K562 (cell line): ENCODE results near the gene SFRP5. TPM values are rescaled to one million over a fixed set of nuclear protein-coding genes. Genes with fewer than 3 reads are reported as not detected.

Experiments
- ARID3A ChIP-seq: IDR thresholded peaks from 2 replicates; pipeline ENCODE4 v1.6.1; 2012; ENCODE audit warnings: low read depth, low read length, improper control_type of control experiment, borderline replicate concordance
- ATF1 ChIP-seq, 2 experiments: fragments of 450-650 bp in 1 of 2; IDR thresholded peaks; 2 replicates each; pipeline ENCODE4 v1.6.1; 2016; ENCODE audit warnings: missing compliant biosample characterization in 1 of 2, missing genetic modification characterization in 1 of 2
- BACH1 ChIP-seq: fragments of 200-800 bp; sonication (Bioruptor generic); IDR thresholded peaks from 2 replicates; pipeline ENCODE4 v1.6.1; 2016; ENCODE audit warnings: missing genetic modification characterization, missing compliant biosample characterization
- CBFB ChIP-seq: sonication (generic); formaldehyde crosslinking; IDR thresholded peaks from 2 replicates; pipeline ENCODE4 v1.4.0; 2020; ENCODE audit warnings: mild to moderate bottlenecking, missing genetic modification reagents
- CREB1 ChIP-seq, 2 experiments: sonication (generic) in 1 of 2; formaldehyde crosslinking in 1 of 2; IDR thresholded peaks; 2 replicates each; pipeline versions ENCODE4 v1.6.1 to v1.8.0; 2012 to 2022; ENCODE audit warnings: inconsistent platforms in 1 of 2, mild to moderate bottlenecking in 1 of 2, missing genetic modification reagents in 1 of 2, moderate library complexity in 1 of 2
- DACH1 ChIP-seq: fragments of 450-650 bp; IDR thresholded peaks from 2 replicates; pipeline ENCODE4 v1.6.1; 2018; ENCODE audit not compliant: partially characterized antibody
- FOXM1 ChIP-seq, 2 experiments: fragments of 450-650 bp in 1 of 2; sonication (generic) in 1 of 2; formaldehyde crosslinking in 1 of 2; IDR thresholded peaks; 2 replicates each; pipeline versions ENCODE4 v1.6.1 to v1.9.0; 2017 to 2022; ENCODE audit warnings: low read depth in 2 of 2, mild to moderate bottlenecking in 2 of 2, missing genetic modification reagents in 1 of 2, moderate library complexity in 1 of 2
- HDAC8 ChIP-seq: fragments of 450-650 bp; IDR thresholded peaks from 2 replicates; pipeline ENCODE4 v1.6.1; 2016; ENCODE audit warnings: mild to moderate bottlenecking, missing genetic modification characterization, moderate library complexity, missing compliant biosample characterization
- KDM1A ChIP-seq, 2 experiments: fragments of 450-650 bp; IDR thresholded peaks; 2 replicates each; pipeline ENCODE4 v1.6.1; 2016; ENCODE audit warnings: mild to moderate bottlenecking in 2 of 2
- MECOM ChIP-seq: fragments of 250-450 bp; sonication (Bioruptor Pico); IDR thresholded peaks from 2 replicates; pipeline ENCODE4 v1.8.0; 2022; ENCODE audit warnings: inconsistent platforms
- MIER1 ChIP-seq: fragments of 450-650 bp; IDR thresholded peaks from 2 replicates; pipeline ENCODE4 v1.6.1; 2016; ENCODE audit warnings: antibody characterized with exemption, mild to moderate bottlenecking, low read depth
- NFIX ChIP-seq: fragments of 250-450 bp; sonication (Bioruptor Pico); IDR thresholded peaks from 2 replicates; pipeline ENCODE4 v1.4.0; 2020; ENCODE audit warnings: low read depth, mild to moderate bottlenecking, moderate library complexity
- NKRF ChIP-seq: fragments of 450-650 bp; IDR thresholded peaks from 2 replicates; pipeline ENCODE4 v1.6.1; 2016; ENCODE audit warnings: borderline replicate concordance
- POLR3G ChIP-seq: IDR thresholded peaks from 2 replicates; pipeline ENCODE4 v1.6.1; 2011; ENCODE audit not compliant: insufficient read length, insufficient replicate concordance; ENCODE audit errors: extremely low read depth
- SFPQ ChIP-seq: fragments of 200-400 bp; formaldehyde crosslinking; IDR thresholded peaks from 2 replicates; pipeline ENCODE4 v1.6.1; 2017; ENCODE audit warnings: mild to moderate bottlenecking, low read depth, low read length, moderate library complexity
- ZNF263 ChIP-seq: sonication (generic); formaldehyde crosslinking; IDR thresholded peaks from 2 replicates; pipeline ENCODE4 v1.8.0; 2022; ENCODE audit warnings: mild to moderate bottlenecking, missing genetic modification reagents, borderline replicate concordance
- ZNF311 ChIP-seq: fragments of 250-450 bp; sonication (Bioruptor Pico); IDR thresholded peaks from 2 replicates; pipeline ENCODE4 v1.4.0; 2020; ENCODE audit warnings: mild to moderate bottlenecking, moderate library complexity
- ZNF398 ChIP-seq: fragments of 250-450 bp; sonication (Bioruptor Pico); IDR thresholded peaks from 2 replicates; pipeline ENCODE4 v1.8.0; 2021; ENCODE audit warnings: moderate library complexity, mild to moderate bottlenecking, inconsistent platforms
- ZNF408 ChIP-seq: fragments of 250-450 bp; sonication (Bioruptor Pico); IDR thresholded peaks from 2 replicates; pipeline ENCODE4 v1.4.0; 2020; ENCODE audit warnings: low read depth, mild to moderate bottlenecking, moderate library complexity
- ZNF644 ChIP-seq: fragments of 200-800 bp; sonication (Bioruptor generic); IDR thresholded peaks from 2 replicates; pipeline ENCODE4 v1.6.1; 2016; ENCODE audit warnings: low read depth, missing genetic modification characterization, missing compliant biosample characterization
- polyA plus RNA-seq, 8 experiments: library from polyadenylated mRNA; depleted of rRNA in 4 of 8; stranded (reverse) in 5 of 8; unstranded in 3 of 8; fragments of >200 nt; fragmentation: Nextera tagmentation in 2 of 8; fragmentation: Illumina TruSeq in 1 of 8; extraction: Ambion mirVana in 2 of 8; extraction: Trizol in 1 of 8; gene quantifications; 2 replicates each; pipeline versions ENCODE4 v1.2.1 to v1.2.3, GENCODE V29; 2011 to 2014; ENCODE audit warnings: inconsistent platforms in 1 of 8, missing spikeins in 1 of 8
- total RNA-seq, 7 experiments: library from RNA; depleted of rRNA in 6 of 7; stranded (reverse); fragments of >200 nt in 6 of 7; fragmentation: Illumina TruSeq in 2 of 7; extraction: Trizol in 2 of 7; gene quantifications; 2 replicates each; pipeline versions ENCODE4 v1.2.1 to v1.2.3, GENCODE V29; 2011 to 2021; ENCODE audit warnings: low replicate concordance in 1 of 7

SFRP5 gene
- total and polyA plus RNA-seq, 9 of the 15 experiments (the other 6 are each of a cell fraction or from before 2014, with no cell fraction given) = 0.07 to 0.29 (median 0.13) TPM; not detected in 3

- TF ChIP-seq DACH1 = no peak
- no peak for TF ChIP-seq CREB1 (IDR thresholded peaks at IDR 0.05)
- TF ChIP-seq CREB1 (CRISPR knock-in tag; IDR thresholded peaks at IDR 0.05) = no peak
- TF ChIP-seq KDM1A (IDR thresholded peaks at IDR 0.05) = no peak
- no peak for TF ChIP-seq CBFB (CRISPR knock-in tag)
- TF ChIP-seq ZNF644 (tag) = 0 out of 2 replicates have a peak, but pooled peaks have one; percentile 39
- no peak for TF ChIP-seq NFIX
- no peak for TF ChIP-seq FOXM1 (IDR thresholded peaks at IDR 0.05; ENCODE audit: low read depth)
- TF ChIP-seq FOXM1 (CRISPR knock-in tag; IDR thresholded peaks at IDR 0.05; ENCODE audit: low read depth) = no peak
- 0 out of 2 replicates have a peak, but pooled peaks have one; percentile 44 for TF ChIP-seq BACH1 (tag)
- no peak for TF ChIP-seq ATF1 (CRISPR knock-in tag; IDR thresholded peaks at IDR 0.05)
- no peak for TF ChIP-seq ATF1 (tag; IDR thresholded peaks at IDR 0.05)
- no peak for TF ChIP-seq NKRF
- no peak for TF ChIP-seq SFPQ
- no peak for TF ChIP-seq ARID3A
- TF ChIP-seq POLR3G = no peak
- no peak for TF ChIP-seq ZNF398 (CRISPR knock-in tag)
- TF ChIP-seq ZNF311 (CRISPR knock-in tag) = 0 out of 2 replicates have a peak, but pooled peaks have one; percentile 36
- TF ChIP-seq HDAC8 (tag) = peak; percentile 82
- no peak for TF ChIP-seq ZNF408 (CRISPR knock-in tag)
- 0 out of 2 replicates have a peak, but pooled peaks have one; percentile 36 for TF ChIP-seq MECOM (CRISPR knock-in tag)
- 0 out of 2 replicates have a peak, but pooled peaks have one; percentile 24 for TF ChIP-seq MIER1
- TF ChIP-seq ZNF263 (CRISPR knock-in tag) = no peak
Measured at GRCh38 chr10:97736403-97736901, 35.3 kb downstream of the SFRP5 start (continued).
